Right hindlimb (tissue), 1 donor: ENCODE measurements around the gene MYBBP1A.
A peak's percentile ranks its signal among the peaks of the same experiment; 100 is the strongest.

Experiments used
- DNase-seq: peaks from one replicate; pipeline ENCODE4 v3.0.0-alpha.2; 2018

MYBBP1A gene

GRCh38 chr17:4535667-4536258 is 19.4 kb downstream of the MYBBP1A start:
- peak; percentile 27 for DNase-seq

GRCh38 chr17:4534928-4535666 is 20.1 kb downstream of the MYBBP1A start:
- DNase-seq: peak; percentile 20

DNA sequence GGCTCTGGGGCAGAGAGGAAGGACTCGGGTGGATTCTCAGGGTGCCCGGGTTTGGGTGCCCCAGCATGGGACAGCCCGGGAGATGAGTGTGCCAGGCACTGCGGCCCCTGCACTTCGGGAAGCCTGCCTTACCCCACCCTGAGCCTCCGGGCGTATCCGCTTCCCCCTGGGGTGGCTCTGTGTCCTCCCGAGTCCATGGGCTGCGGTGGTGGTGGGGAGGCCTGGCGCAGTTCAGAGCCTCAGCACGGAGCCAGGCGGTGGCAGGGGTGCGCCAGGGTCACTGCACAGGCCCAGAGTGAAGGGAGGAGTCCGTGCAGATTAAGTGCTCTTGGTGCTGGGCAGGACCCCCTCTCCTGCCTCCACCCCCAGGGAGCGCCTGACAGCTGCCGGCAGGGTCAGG is 20.7 kb downstream of the MYBBP1A start:
- peak; percentile 33 for DNase-seq

DNA sequence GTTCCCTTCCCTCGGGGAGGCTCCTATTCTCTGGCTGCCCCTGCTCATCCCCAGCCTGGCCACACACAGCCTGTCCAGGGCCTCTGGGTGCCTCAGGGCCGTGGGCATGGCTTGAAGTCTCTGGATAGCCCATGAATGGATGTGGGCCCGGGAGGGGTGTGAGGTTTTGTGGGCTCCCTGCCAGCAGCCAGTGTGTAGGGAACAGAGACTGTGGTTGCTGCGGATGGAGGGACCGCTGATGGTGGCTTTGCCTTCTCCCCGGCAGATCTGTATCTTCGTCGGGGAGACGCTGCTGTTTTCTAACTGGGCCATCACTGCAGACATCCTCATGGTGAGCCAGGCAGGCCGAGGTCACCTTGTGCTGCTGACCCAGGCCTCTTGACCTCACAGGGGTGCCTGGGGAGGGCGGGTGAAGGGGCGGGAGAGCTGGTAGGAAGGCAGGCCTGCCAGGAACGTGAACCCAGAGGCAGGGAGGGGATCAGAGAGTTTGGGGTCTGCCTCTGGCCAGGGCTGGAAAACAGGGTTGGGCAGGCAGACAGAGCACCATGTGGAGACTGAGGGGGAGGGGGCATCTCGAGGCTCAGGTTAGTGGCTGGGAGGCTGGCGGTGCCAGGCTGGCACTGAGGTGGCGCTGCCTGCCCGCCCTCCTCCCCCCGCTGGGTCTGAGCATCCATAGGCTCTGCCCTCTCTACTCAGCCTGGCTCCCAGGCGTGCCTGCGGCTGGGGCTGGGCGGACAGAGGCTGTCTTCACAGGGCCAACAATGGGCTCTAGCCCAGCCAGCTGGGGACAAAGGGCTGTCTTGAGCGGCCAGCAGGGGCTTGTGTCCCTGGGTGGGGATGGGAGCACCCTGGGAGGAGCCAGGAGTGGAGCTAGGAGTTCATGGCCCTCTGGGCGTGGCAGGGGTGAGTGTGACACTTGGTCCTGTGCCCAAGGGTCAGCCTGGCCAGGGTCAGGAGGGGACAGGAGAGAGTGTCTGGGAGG is 21.4 kb downstream of the MYBBP1A start:
- peak; percentile 61 for DNase-seq

GRCh38 chr17:4532860-4533522 is 22.2 kb downstream of the MYBBP1A start:
- DNase-seq: peak; percentile 17

DNA sequence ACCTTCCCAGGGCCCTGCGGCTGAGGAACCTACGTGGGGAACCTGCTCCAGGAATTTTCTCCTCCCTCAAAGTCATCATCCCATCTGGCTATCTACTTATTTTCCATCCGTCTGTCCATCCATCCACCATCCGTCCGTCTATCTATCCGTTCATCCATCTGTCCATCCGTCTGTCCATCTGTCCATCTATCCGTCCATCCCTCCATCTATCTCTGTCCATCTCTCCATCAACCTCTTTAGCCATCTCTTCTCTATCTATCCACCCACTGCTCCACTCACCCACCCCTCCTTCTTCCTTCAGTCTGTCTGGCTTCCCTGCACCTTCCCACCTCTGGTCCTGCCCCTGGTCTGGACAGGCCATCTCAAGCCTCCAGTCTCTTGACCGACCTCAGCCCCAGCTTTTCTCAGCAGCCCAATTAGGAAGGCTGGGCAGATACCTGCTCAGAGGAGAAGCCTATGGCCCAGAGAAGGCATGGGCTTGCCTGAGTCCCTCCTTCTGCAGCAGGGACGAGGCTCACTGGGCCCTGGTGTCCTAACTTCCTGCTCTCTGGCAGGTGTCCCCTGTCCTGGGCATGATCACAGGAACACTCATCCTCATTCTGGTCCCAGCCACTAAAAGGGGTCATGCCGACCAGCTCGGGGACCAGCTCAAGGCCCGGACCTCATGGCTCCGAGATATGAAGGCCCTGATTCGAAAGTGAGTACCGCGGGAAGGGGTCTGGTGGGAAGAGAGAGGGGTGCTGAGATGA is 23.0 kb downstream of the MYBBP1A start:
- no peak for DNase-seq

GRCh38 chr17:4530799-4531730 is 24.1 kb downstream of the MYBBP1A start:
- peak; percentile 37 for DNase-seq

- no peak for DNase-seq
These were observed 25.5 kb downstream of the MYBBP1A start for GRCh38 chr17:4529533-4530152.

DNA sequence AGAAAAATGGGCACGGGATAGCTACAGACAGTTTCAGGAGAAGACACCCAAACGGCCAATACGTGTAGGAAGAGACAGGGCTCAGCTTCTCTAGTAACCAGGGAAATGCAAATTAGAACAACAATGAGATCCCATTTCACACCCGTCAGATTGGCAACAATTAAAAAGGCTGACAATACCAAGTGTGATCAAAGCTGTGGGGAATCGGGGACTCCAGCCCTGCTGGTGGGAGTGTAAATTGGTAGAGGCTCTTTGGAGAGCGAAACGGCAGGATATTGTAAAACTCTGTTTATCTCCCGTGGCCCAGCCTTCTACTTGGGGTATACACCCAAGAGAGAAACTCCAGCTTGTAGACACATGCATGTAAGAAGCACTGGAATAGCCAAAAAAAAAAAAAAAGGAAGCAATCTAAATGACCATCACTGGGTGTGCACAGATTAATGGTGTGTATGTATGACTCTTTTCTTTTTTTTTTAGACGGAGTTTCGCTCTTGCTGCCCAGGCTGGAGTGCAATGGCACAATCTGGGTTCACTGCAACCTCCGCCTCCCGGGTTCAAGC is 27.5 kb downstream of the MYBBP1A start:
- no peak for DNase-seq

DNA sequence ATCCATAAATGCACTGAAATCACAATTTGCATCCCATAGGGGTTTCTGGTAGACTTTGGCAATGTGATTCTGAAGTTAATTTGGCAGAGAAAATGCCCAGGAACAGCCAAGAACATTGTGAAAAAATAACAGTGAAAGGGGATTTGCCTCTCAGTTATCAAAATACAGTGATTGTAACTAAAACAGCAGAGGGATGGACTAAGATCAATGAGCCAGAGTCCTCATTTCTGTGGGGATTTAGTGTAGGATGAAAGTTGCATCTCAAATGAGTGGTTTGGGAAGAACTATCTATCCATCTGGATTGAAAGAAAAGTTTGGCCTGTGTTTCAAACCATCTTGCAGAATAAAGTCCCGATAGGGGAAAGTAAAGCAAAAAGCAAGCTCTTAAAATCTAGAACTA is 28.1 kb downstream of the MYBBP1A start:
- DNase-seq: no peak

- no peak for DNase-seq
These were observed 29.3 kb downstream of the MYBBP1A start for GRCh38 chr17:4525691-4526397.

DNA sequence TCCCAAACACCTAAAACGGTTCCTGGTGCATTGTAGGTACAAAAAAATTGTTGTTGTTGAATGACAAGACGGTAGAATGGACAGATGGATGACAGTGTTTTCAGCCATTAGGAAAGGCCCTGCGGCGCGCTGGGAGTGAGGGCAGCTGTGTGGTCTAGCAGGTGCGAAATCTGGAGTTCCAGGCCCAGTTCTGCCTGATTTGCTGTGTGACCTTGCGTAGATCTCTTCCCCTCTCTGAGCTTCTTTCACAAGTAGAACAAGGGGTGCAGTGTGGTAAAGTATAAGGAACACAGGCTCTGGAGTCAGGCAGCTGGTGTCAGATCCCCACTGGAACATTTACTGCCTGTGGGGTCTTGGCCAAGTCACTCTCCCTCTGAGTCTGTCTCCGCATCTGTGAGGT is 31.2 kb downstream of the MYBBP1A start:
- DNase-seq: no peak

DNA sequence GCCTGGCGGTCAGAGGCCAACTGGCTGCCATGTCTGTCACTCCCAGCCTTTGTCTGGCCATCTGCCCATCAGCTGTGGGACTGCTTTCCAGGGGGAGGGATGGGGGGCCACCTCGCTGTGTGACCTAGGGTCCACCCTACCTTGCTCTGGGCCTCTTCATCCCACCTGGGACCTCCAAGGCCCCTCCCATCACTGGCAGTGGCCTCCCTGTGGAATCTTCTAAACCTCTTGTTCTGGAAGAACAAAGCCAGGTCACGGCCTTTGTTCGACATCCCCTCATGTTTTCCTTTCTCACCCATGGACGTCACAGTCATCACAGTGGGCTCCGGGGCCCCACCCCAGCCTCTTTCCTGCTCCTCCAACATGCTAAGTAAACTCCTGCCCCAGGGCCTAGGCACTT is 32.5 kb downstream of the MYBBP1A start:
- no peak for DNase-seq

- DNase-seq: no peak
These were observed 34.1 kb downstream of the MYBBP1A start for GRCh38 chr17:4520894-4521600.

DNA sequence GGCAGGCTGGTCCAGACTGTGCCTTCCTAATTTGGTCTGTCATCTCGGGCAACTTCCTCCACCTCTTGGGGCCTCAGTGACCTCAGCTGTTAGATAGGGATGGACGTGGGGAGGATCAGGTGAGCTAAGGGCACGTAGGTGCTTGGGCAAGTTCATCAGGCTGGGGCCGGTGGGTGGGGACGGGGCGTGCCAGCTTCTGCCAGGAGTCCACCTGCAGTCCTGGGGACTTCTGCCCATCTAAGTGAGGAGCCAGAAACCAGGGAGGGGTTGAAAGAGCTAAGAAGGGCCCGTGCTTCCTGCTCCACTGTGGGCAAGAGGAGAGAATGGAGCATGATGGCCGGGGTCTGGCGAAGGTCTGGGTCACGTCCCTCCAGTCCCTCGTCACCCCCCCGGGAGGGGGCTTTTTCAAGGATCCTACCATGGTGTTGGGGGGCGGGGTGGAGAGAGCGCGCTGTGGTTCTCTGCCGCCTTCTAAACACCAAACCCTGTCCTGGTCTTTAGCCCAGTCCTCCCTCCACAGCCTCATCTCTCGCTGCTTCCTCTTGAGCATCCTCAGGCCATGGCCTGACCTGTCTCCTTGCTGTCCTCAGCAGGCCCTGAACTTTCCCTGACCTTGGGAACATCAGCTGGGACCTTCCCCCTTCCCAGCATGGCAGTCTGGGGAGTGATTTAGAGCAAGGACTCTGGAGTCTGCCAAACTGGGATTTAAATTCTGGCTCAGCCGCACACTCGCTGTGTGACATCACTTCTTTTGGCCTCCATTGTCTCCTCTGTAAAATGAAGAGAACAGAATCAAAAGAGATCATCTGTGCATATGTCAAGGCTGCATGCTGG is 34.9 kb downstream of the MYBBP1A start:
- DNase-seq: no peak

DNA sequence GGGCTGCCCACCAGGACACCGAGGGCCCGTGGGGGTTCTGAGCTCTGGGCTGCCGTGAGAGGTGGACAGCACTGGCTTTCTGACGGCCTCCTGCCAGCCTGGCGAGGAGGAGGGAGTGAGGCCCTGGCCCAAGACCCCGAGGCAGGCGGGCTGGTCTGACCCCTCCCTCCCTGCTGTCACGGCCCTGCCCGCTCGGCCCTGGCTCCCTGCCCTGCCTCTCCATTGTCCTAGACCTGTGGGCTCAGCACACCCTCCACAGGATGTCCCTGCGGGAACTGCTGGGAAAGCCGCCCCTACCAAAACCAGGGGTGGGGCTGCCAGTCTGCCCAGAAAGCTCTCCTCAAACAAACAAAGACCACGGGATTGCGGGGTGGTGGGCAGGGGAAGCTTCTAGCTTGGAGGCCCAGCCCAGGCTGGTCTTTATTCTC is 35.8 kb downstream of the MYBBP1A start:
- peak; percentile 68 for DNase-seq

GRCh38 chr17:4518901-4519300 is 36.3 kb downstream of the MYBBP1A start:
- DNase-seq: peak; percentile 34

GRCh38 chr17:4516735-4517134 is 38.4 kb downstream of the MYBBP1A start:
- DNase-seq: peak; percentile 43
